Measurements from ENCODE around the gene PATZ1.
"Not testable (repeated sequence)": the region's sequence is repeated elsewhere in the genome, so short reads cannot be mapped to it uniquely, and the experiment has no call there.

GRCh38 chr22:31378651-31379050 is 32.5 kb upstream of the PATZ1 start:
- TF ChIP-seq CTCF, POLR2A (IDR thresholded peaks at IDR 0.05): not testable (repeated sequence)

Measured in tibial nerve (tissue), 3 donors.